ENCODE measurements around the gene STUB1. TPM values are rescaled to one million over a fixed set of nuclear protein-coding genes. Genes with fewer than 3 reads are reported as not detected.
A peak's percentile ranks its signal among the peaks of the same experiment; 100 is the strongest.

The STUB1 gene
- total and polyA plus RNA-seq, 2 of the 8 experiments (the other 6 are each of a cell fraction or from before 2014, with no cell fraction given), result 89.9 to 103 TPM

GRCh38 chr16:724188-725040 is 44.2 kb downstream of the STUB1 start:
- Histone ChIP-seq H4K20me1 (replicated peaks in 1 of 2; ENCODE audit: control insufficient read depth in 1 of 2, insufficient read depth in 2 of 2, low read length in 2 of 2) (peaks cover 4 to 15% of the 10 kb centered on the region in 2 experiments), H3K4me3 (ENCODE audit: extremely low read depth in 1 of 4, insufficient read depth in 2 of 4, low read depth in 3 of 4, low read length in 4 of 4) (no peak overlapping the region), H3K9ac (replicated peaks in 1 of 4; ENCODE audit: extremely low read depth in 1 of 4, low read depth in 3 of 4, low read length in 3 of 4) (no peak overlapping the region), H3K79me1 (ENCODE audit: low read depth, low read length) (no peaks in the 10 kb centered on the region), H2BK12ac (ENCODE audit: low read depth, low read length) (no peak overlapping the region), H2AFZ (ENCODE audit: low read length) (no peak overlapping the region), H3K4me1 (replicated peaks in 1 of 4; ENCODE audit: control insufficient read depth in 3 of 4, insufficient read depth in 4 of 4, low read length in 3 of 4) (peaks cover 0 to 21% (median 14%) of the 10 kb centered on the region in 4 experiments; a peak in 5 of 7 replicates), H4K8ac (ENCODE audit: extremely low read depth, insufficient read depth, low read length) (no peak overlapping the region; the same call in 1 of the 2 replicates), H3K79me2 (ENCODE audit: control insufficient read depth in 1 of 2, insufficient read depth in 2 of 2, low read length in 2 of 2) (no peaks in the 10 kb centered on the region), H2AK5ac (ENCODE audit: low read depth, low read length) (no peak overlapping the region), H2BK20ac (ENCODE audit: low read length) (no peak overlapping the region), H3K14ac (ENCODE audit: insufficient read length) (no peak overlapping the region), H3K4ac (replicated peaks; ENCODE audit: insufficient read length, low read depth, low read length) (no peak overlapping the region), H3K36me3 (ENCODE audit: control insufficient read depth in 2 of 4, insufficient read depth in 4 of 4, low read length in 3 of 4) (peaks cover 0 to 6% (median 0%) of the 10 kb centered on the region in 4 experiments; a peak in 1 of 8 replicates), H3K4me2 (ENCODE audit: insufficient read depth in 1 of 2, low read depth in 2 of 2, low read length in 2 of 2) (no peak overlapping the region), H3K23me2 (ENCODE audit: low read depth, low read length) (peaks cover 28% of the 10 kb centered on the region; the same call in 1 of the 2 replicates), H3K27me3 (replicated peaks in 1 of 4; ENCODE audit: control insufficient read depth in 3 of 4, extremely low read depth in 1 of 4, insufficient read depth in 3 of 4, low read length in 3 of 4) (peaks cover 0 to 16% (median 5%) of the 10 kb centered on the region in 4 experiments; a peak in 4 of 7 replicates), H3K9me3 (ENCODE audit: insufficient read depth in 2 of 2, low read depth in 1 of 2, low read length in 1 of 2) (no peaks in the 10 kb centered on the region; a peak in 1 of 4 replicates), H2BK15ac (ENCODE audit: low read length) (no peak overlapping the region), H2BK120ac (replicated peaks; ENCODE audit: low read depth, low read length) (no peak overlapping the region), H4K91ac (replicated peaks; ENCODE audit: insufficient read length, low read length) (no peak overlapping the region), H3K27ac (ENCODE audit: low read depth, low read length) (no peak overlapping the region), H3K56ac (replicated peaks; ENCODE audit: insufficient read length, low read depth, low read length) (no peak overlapping the region), H3K23ac (ENCODE audit: insufficient read length) (no peak overlapping the region), H2BK5ac (ENCODE audit: low read depth, low read length) (no peak overlapping the region), H4K5ac (ENCODE audit: insufficient read length, low read depth, low read length) (no peak overlapping the region), H3K18ac (ENCODE audit: extremely low read depth, low read length) (no peak overlapping the region)
- 95% methylated on average over 21 of the region's 29 CpGs; no CpG with 5 or more reads in 1 of the 2 experiments for WGBS, 2 experiments (ENCODE audit: extremely low coverage in 1 of 2, insufficient coverage in 1 of 2, insufficient read length in 1 of 2, insufficient replicate concordance in 2 of 2, low coverage in 1 of 2, low lambda C conversion rate in 2 of 2, missing lambda C conversion rate in 1 of 2)
- ChIA-PET CTCF (ENCODE audit: partially characterized antibody) (interaction anchor here (0.5 to 35.8 kb wide), 4 partner anchors 7 to 76 kb away, joined by 3 to 977 read pairs (median 700); partner anchors contain the start of genes ANTKMT, CCDC78, CHTF18 and CIAO3), POLR2A (ENCODE audit: partially characterized antibody) (interaction anchor here (0.7 to 23.0 kb wide), 17 partner anchors 2 to 76 kb away, joined by 3 to 353 read pairs (median 7); partner anchors contain the start of genes ANTKMT, CCDC78, CHTF18 and CIAO3)
- DNase-seq (ENCODE audit: low read depth in 1 of 2, low spot score in 2 of 2) (peak in 1 of 2 experiments; percentile 43), FAIRE-seq (no peak)
- TF ChIP-seq CHD2 (IDR thresholded peaks at IDR 0.05; ENCODE audit: low read length) (no peak), KDM5A (IDR thresholded peaks at IDR 0.05; ENCODE audit: low read length) (no peak)
